NCI-H2227 (cell line): ENCODE results near the gene SCP2.

Experiments
- DNase-seq: peaks from one replicate; lab custom pipeline; 2025; ENCODE audit not compliant: unreplicated experiment; lab: John Stamatoyannopoulos, UW

SCP2 gene

GRCh38 chr1:53080769-53081168, 153.7 kb downstream of the SCP2 start:
- no peak for DNase-seq

DNA sequence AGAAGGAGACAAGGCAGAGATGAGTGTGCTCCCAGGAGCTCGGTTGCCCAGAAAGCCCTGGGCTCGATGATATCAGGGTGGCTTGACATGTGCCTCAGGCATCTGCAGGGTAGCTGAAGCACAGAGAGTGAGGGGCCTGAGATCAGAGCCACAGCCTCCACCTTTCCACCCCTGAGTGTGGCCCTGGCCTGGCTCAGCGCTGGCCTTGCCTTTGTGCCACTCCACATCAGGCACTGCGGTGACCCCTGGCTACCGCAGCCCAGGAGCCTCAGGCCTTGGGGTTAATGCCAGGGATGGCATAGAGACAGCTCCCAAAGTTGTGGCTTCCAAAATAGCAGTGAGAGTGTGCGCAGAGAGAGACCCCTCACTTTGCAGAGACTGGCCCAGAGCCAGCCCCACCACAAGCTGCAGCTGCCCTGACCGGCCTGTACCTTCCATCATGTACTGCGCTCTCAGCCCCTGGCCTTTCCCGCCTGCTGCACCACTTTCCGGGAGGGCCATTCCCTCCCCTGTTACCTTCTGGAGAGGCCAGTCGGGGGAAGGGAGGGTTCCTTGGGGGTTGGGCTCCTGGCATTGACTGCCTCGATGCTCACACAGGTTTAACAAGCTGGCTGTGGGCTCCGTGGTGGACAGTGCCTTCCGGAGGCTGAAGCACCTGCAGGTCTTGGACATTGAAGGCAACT, 154.4 kb downstream of the SCP2 start:
- DNase-seq = no peak

DNA sequence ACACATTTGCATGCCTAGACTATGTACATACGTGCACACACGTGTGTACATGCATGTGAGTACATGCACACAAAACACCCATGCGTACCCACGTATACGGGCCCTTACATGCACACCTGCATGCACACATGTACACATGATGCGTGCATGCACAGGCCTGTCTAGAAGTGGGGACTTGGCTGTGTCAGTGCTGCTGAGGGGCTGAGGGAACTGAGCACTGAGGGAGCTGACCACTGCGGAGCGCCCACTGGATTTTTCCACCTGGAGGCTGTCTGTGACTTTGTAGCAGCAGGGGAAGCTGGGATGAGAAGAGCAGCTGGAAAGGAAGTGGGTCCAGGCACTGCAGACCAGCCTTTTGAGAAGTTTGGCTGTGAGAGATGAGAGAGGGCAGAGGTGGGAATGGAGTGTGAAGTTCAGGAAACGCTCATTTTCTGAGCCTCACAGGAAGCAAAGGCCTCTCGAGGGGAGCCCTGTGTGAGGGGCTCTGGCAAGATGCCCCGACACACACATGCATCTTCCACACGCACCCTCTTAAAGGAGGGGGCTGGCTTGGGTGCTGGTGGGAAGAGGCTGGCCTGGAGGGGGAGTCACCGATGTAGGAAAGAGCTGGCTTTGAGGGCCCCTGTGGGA, 155.9 kb downstream of the SCP2 start:
- no peak for DNase-seq

GRCh38 chr1:53083636-53084588, 156.8 kb downstream of the SCP2 start:
- DNase-seq = no peak

DNA sequence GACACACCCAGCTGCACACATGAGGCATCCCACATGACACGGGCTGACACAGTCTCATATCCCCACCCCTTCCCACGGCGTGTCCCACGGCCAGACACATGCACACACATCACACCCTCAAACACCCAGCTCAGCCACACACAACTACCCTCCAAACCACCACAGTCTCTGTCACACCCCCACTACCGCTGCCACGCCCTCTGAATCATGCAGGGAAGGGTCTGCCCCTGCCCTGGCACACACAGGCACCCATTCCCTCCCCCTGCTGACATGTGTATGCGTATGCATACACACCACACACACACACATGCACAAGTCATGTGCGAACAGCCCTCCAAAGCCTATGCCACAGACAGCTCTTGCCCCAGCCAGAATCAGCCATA, 157.5 kb downstream of the SCP2 start:
- no peak for DNase-seq

DNA sequence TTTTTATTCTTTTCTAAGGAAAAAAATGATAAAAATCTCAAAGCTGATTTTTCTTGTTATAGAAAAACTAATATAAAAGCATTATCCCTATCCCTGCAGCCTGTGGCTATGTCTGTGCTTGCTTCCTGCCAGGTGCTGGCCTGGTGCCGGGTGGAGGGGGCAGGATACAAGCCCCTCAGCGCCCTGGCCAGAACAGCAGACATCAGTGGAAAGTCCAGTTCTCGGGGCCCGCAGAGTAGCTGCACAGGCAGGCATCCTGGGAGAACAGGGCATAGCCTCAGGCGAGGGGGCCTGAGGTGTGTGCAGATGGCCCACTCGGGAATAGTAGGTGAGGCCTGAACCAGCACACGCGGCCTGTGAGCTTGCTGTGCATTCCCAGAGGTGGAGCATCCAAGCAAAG, 158.3 kb downstream of the SCP2 start:
- no peak for DNase-seq

DNA sequence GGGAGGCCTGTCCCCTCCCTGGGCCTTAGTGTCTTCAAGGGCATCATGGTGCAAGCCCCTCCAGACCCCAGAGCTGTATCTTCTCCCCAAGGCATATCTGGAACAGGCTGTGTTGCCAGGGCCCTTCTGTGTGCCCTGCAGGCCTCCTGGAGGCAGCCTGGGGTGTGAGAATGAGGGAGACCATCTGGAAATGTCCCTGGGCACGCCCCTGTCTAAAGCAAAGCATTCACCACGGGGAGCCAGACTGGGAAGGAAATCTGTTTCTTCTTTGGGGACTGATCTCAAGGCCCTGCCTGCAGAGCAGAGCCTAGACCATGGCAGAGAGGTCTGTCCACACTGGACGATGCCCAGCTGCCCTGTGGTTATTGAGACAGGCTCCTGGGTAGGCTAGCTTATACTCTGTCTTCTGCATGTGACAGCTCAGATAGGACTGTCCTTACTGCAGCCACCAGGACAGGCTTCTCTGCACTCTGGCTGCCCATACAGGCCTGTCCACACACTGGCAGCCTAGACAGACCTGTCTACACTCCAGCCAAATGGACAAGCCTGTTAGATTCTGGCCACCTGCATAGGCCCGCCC, 159.5 kb downstream of the SCP2 start:
- peak; percentile 19 for DNase-seq

DNA sequence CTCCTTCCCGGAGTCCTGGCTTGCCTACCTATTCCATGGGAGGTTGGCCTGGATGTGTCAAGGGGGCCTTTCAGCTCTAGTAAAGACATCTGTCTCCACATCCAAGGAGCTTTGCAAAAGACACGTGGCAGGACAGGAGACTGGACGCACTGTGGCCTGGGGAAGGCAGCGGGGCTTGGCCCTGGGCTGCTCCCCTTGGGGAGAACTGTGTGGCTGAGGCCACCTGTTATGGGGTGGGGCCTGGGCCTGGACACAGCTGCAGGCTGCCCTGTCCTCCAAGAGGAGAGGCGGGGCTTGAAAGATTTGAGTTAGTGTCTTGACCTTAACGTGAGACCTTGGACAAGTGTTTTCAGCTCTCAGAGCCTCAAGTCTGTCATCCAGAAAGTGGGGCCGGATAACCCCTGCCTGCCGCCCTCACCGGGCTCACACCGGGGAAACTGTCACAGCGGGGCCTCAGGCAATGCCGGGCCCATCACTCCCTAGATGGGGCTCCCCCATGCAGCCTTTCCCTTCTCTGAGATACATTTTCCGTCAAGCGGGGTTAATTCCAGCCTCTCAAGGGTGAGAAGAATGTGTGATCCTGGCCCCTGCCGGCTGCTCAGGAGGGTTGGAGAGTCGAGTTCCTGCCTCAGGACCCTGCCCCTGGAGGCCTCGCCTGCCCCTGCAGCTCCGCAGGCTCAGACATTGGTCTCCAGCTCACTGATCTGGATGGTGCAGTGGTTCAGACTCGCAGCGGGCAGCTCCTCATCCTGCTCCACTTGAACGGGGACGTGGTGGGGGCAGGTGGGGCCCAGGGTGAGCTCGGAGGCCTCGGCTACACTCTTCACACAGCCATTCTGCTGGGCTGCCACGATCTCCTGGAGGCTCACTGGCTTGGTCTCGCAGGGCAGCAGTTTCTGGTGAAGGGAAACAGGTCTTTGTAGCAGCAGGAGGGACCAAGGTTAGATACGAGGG, 160.5 kb downstream of the SCP2 start:
- DNase-seq = no peak

- DNase-seq = no peak
Observed at GRCh38 chr1:53088616-53089300, 161.7 kb downstream of the SCP2 start.

DNA sequence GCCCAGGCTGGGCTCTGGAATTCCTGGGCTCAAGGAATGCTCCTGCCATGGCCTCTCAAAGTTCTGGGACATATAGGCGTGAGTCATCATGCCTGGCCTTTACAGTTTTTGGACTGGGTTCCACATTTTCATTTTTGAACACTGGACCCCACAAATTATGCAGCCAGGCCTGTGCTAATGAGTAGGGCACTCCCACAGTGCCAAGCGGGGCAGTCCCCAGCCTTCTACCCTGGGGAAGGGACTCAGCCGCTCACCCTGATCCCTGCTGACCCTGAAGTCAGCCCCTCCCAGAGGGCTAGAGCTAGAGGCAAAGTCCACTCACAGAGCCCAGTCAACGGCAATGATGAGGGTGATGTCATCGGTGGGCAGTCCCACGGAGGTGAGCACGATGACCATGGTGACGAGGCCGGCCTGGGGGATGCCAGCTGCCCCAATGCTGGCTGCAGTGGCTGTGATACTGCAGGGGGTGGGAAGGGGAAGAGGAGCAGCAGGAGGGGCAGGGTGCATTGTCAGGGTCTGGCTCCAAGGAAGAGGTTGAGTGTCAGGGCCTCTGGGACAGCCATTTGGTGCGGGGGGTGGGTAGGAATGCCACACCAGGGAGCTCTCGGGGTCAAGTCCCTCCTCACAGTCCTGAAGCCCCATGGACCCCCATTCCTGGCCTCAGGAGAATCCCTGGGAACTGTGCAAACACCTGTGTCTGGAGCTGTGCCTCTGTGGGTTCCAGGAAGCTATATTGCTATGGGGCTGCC, 162.6 kb downstream of the SCP2 start:
- DNase-seq = no peak

- no peak for DNase-seq
Observed at GRCh38 chr1:53090227-53091147, 163.4 kb downstream of the SCP2 start.

GRCh38 chr1:53091841-53092645, 165.0 kb downstream of the SCP2 start:
- DNase-seq = no peak

GRCh38 chr1:53092659-53093450, 165.8 kb downstream of the SCP2 start:
- DNase-seq = no peak

GRCh38 chr1:53093451-53093754, 166.3 kb downstream of the SCP2 start:
- DNase-seq = no peak

DNA sequence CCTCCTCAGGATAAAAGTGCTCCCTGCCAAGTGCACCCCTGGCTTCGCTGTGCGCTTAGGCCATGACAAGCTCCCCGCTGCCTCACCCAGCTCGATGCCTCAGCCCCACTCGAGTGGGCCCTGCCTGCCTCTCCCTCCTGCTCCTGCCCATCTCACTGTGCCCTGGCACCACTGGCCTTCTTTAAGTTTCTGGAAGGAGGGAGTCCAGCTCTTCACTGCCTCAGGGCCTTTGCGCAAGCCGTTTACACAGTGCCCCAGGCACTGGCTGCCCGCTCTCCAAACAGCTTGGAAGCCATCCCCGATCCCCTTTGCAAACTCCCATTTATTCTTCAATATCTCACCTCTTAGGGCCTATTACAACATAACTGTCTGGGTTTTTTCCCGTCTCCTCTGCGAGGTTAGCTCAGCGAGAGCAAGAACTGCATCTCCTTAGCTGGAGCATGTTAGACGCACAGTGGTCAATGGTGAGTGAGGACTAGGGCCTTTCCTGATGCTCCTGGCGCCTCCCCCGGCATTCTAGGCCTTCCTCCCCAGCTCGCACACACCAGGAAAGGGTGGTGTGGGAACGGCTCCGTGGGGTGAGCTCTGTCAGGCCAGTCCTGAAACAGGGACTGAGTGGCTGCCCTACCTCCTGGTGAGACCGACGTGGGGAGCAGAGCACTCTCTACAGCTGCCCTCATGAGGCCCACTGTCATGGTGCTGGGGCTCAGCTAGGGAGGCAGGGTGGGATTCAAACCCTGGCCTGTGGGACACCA, 166.9 kb downstream of the SCP2 start:
- no peak for DNase-seq

DNA sequence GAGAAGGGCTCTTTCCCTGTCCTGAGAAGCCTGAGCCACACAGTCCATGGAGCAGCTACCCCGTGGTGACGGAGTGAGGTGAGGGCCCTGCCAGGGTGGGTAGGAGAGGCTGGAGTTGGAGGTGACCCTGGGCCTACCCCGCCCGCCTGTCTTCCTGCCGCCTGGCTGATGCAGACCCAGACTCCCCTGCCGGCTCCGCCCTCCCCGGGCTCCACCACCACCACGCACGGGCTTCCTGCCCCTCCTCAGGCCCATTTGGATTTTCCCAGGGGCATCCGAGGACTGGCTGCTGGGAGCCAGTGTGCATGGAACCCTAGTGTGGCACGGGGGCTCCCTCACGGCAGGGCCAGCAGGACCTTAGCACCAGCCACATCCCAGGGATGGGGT, 167.4 kb downstream of the SCP2 start:
- no peak for DNase-seq
